WERI-Rb-1 (cell line): ENCODE measurements around the gene SPATA13.
"Not testable (repeated sequence)": the region's sequence is repeated elsewhere in the genome, so short reads cannot be mapped to it uniquely, and the experiment has no call there.

Experiments
- DNase-seq: peaks from one replicate; pipeline ENCODE4 v3.0.0-alpha.2; 2020
- H3K27ac ChIP-seq: fragments of 250-450 bp; sonication (Bioruptor Pico); 2 replicates; pipeline ENCODE4 v1.5.1; 2020; ENCODE audit warnings: mild to moderate bottlenecking, moderate library complexity
- H3K27me3 ChIP-seq: fragments of 250-450 bp; sonication (Bioruptor Pico); 2 replicates; pipeline ENCODE4 v1.5.1; 2021; ENCODE audit warnings: mild to moderate bottlenecking, low read depth, moderate library complexity; ENCODE audit not compliant: insufficient read depth, severe bottlenecking
- H3K36me3 ChIP-seq: fragments of 250-450 bp; sonication (Bioruptor Pico); 2 replicates; pipeline ENCODE4 v1.5.1; 2020; ENCODE audit warnings: mild to moderate bottlenecking, moderate library complexity
- H3K4me3 ChIP-seq: 2 replicates; pipeline ENCODE4 v1.5.1; 2011; ENCODE audit warnings: low read depth, mild to moderate bottlenecking, control low read depth, low read length
- H3K9me3 ChIP-seq: fragments of 250-450 bp; sonication (Bioruptor Pico); 2 replicates; pipeline ENCODE4 v1.5.1; 2021; ENCODE audit warnings: mild to moderate bottlenecking, moderate library complexity; ENCODE audit not compliant: severe bottlenecking
- CTCF ChIP-seq: IDR thresholded peaks from 2 replicates; pipeline ENCODE4 v1.5.1; 2011; ENCODE audit warnings: low read depth, mild to moderate bottlenecking, control low read depth, inconsistent platforms, low read length

SPATA13 gene

GRCh38 chr13:24339937-24340607, 179.6 kb downstream of the SPATA13 start:
- no peak for TF ChIP-seq CTCF
- Histone ChIP-seq H3K36me3 (no peaks in the 10 kb centered on the region), H3K27ac (no peak overlapping the region), H3K4me3 (no peak overlapping the region), H3K9me3 (peaks cover 7% of the 10 kb centered on the region), H3K27me3 (no peaks in the 10 kb centered on the region)
- DNase-seq: no peak

DNA sequence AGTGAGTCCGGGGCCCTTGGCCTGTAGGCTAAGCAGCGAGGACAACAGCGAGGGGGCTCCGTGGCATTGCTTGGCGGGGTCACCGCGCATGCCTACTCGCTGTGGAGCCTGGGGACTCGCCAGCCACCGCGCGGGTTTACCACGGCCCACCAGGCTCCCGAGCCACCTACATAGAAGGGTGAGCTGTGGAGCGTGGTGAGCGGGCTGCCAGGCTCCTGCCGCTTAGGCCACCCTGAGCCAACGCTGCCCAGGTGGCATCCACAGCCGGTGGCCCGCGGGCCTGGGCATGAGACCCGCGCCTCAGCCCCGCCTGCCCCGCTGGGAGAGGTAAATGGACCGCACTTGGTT, 180.1 kb downstream of the SPATA13 start:
- TF ChIP-seq CTCF: no peak
- H3K36me3 ChIP-seq: no peaks in the 10 kb centered on the region
- H3K4me3 ChIP-seq: no peak overlapping the region
- H3K27me3 ChIP-seq: no peaks in the 10 kb centered on the region
- H3K9me3 ChIP-seq: peaks cover 7% of the 10 kb centered on the region
- no peak for DNase-seq
- no peak overlapping the region for H3K27ac ChIP-seq

DNA sequence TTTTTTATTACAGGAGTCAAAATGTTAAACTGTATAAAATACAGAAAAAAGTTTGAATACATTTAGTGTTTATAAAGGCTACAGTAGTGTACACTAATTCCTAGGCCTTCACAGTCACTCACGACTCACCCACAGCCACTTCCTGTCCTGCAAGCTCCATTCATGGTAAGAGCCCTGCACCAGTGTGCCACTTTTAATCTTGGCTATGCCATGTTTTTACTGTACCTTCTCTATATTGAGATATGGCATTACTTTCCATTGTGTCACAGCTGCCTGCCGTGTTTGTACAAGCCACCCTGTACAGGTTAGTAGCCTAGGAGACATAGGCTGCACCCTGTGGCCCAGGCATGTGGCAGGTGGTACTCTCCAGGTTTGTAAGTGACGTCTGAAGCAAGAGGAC, 180.9 kb downstream of the SPATA13 start:
- Histone ChIP-seq H3K27ac (no peak overlapping the region), H3K36me3 (no peaks in the 10 kb centered on the region), H3K9me3 (peaks cover 5% of the 10 kb centered on the region), H3K4me3 (no peak overlapping the region), H3K27me3 (no peaks in the 10 kb centered on the region)
- TF ChIP-seq CTCF: no peak
- DNase-seq: no peak

DNA sequence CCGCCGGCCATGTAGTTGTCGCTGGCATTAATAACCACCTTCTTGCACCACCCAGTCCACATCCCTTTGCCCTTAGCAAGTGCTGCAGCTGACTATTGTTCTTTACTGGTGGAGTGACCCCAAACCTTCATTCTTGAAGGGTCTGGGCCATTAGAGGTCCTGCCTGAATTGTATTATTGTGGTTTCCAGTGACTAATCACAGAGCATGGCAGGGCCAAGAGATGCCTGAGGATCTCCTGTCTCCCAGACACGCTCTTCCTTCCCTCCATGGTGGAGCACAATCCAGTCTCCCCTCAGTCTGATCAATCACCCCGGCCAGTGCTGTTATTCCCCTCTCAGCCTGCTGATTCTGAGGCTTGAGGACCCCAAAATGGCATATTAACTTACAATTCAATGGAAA, 187.9 kb downstream of the SPATA13 start:
- Histone ChIP-seq H3K9me3 (peaks cover 8% of the 10 kb centered on the region), H3K4me3 (no peak overlapping the region), H3K27ac (no peak overlapping the region), H3K36me3 (no peaks in the 10 kb centered on the region), H3K27me3 (no peaks in the 10 kb centered on the region)
- no peak for DNase-seq
- no peak for TF ChIP-seq CTCF

- H3K27me3 ChIP-seq: no peaks in the 10 kb centered on the region
- H3K36me3 ChIP-seq: no peaks in the 10 kb centered on the region
- peaks cover 8% of the 10 kb centered on the region for H3K9me3 ChIP-seq
- H3K4me3 ChIP-seq: no peak overlapping the region
- TF ChIP-seq CTCF: no peak
- no peak overlapping the region for H3K27ac ChIP-seq
- DNase-seq: no peak
Observed at GRCh38 chr13:24348797-24349515, 188.4 kb downstream of the SPATA13 start.

- H3K27me3 ChIP-seq, H3K36me3 ChIP-seq, DNase-seq, H3K9me3 ChIP-seq, H3K27ac ChIP-seq, H3K4me3 ChIP-seq: not testable (repeated sequence)
Observed at GRCh38 chr13:24349778-24350664, 189.5 kb downstream of the SPATA13 start.
